KG1 (cell line): ENCODE results near the gene PBX2.

Experiments used
- DNase-seq: peaks from one replicate; lab custom pipeline; 2025; lab: John Stamatoyannopoulos, UW

The PBX2 gene

GRCh38 chr6:32174416-32174815 is 15.6 kb downstream of the PBX2 start:
- no peak for DNase-seq

DNA sequence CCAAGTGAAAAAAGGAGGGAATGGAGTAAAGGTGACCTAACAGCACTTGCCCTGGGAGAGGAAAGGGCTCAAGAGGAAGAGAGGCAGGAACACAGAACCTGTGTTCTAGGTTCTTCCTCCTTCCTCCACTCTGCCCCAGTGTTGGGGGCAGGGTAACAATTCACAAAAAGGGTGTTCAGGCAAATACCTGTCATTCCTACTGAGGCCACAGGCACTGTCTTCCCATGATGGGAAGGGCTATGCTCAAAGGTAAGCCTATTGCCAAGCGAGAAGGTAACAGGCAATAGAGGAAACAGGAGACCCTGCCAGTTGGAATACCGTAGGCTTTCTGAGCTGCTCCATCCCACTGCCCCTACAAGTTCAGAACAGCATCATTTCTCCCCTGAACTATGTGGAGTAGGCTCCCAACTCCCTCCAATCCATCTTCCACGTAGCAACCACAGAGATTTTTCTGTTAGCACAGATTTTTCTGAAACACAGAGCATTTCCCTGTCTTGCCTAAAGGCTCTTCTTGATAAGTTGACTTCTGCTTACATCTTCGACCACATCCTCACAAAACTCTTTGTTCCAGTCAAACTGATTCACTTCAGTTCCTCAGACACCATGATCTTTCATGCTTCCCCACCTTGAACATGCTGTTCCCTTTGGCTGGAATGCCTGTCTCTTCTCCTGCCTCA is 16.8 kb downstream of the PBX2 start:
- no peak for DNase-seq

DNA sequence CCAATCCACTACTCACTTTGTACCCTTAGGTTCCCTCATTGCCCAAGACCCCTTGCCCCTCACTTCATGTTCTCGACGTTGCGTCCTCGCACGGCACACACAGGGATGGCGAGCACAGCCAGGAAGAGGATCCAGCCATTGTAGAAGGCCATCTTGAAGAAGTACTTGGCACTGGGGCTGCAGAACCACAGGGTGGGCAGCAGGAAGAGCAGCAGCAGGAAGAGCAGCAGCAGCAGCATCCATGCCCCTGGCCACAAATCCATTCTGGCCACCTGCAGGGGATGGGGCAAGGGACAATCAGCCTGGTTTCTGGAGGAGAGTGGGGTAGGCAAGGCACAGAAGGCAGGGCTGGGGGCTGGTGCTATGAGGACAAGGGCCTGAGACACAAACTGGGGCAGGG is 18.8 kb downstream of the PBX2 start:
- no peak for DNase-seq

GRCh38 chr6:32170294-32170693 is 19.7 kb downstream of the PBX2 start:
- DNase-seq = no peak

GRCh38 chr6:32168807-32169591 is 21.0 kb downstream of the PBX2 start:
- no peak for DNase-seq

DNA sequence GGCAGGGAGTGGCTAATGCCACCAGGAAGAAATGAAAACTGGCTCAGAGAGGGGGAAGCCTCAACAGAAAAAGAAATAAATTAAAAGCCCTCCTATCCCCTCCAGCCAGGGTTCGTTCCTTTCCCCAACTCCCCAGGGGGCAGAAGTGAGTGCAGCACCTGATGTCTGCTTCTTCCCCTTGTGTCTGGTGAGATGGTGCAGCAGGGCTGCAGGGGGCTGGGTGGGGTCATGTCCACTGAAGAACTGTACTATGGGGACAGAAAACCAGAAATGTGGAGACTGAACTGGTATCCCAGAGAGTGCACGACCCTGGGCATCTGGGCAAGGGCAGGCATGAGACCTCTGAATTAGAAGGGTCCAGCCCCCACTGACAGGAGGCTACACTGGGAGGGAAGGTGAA is 21.7 kb downstream of the PBX2 start:
- no peak for DNase-seq

DNA sequence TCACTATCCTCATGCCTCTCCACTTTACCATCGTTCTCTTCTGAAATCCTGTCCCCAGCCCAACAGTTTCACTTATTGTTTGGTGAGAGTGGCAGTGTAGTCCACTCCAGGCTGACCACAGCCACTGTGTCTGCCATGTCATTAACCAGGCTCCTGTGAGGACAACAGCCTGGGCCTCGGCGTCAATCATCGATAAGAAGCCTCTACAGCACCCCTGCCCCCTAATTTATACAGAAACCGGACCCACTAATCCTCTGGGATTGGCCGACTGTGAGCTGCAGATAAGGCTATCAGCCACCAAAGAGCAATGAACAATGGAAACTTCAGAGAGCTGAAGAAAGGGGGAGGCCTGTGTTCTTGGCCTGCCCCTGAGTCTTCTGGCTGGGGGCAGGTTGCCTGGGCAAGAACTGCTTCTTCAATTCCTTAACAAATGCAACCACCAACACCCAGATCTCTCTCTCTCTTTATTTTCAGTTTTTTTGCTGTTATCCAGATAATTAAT is 22.2 kb downstream of the PBX2 start:
- no peak for DNase-seq

GRCh38 chr6:32167154-32167760 is 22.7 kb downstream of the PBX2 start:
- DNase-seq = no peak

DNA sequence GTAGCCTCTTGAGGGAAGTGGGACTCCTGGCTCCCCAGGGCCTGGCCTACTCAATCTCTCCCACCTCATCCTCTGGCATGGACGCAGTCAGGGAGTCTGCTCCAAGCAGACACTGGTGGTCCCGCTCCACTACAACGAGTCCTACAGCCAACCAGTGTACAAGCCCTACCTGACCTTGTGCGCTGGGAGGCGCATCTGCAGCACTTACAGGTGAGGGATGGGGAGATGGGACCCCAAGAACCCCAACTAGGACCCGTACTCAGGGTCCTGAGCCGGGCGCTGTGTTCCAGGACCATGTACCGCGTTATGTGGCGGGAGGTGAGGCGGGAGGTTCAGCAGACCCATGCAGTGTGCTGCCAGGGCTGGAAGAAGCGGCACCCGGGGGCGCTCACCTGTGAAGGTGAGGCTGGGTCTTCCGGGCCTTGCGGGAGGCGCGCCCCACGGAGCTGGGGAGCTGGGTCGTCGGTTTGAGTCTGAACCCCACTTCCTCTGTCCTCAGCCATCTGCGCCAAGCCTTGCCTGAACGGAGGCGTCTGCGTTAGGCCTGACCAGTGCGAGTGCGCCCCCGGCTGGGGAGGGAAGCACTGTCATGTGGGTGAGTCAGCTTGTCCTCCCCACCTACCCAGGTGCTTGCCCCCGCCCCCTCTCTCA is 23.5 kb downstream of the PBX2 start:
- no peak for DNase-seq

GRCh38 chr6:32164295-32164694 is 25.7 kb downstream of the PBX2 start, which contains the start of gene EGFL8:
Gene EGFL8, plus strand, starts transcription at chr6:32164595. Its CDS starts 1,571 bp downstream, at chr6:32166166.
- DNase-seq = no peak

DNA sequence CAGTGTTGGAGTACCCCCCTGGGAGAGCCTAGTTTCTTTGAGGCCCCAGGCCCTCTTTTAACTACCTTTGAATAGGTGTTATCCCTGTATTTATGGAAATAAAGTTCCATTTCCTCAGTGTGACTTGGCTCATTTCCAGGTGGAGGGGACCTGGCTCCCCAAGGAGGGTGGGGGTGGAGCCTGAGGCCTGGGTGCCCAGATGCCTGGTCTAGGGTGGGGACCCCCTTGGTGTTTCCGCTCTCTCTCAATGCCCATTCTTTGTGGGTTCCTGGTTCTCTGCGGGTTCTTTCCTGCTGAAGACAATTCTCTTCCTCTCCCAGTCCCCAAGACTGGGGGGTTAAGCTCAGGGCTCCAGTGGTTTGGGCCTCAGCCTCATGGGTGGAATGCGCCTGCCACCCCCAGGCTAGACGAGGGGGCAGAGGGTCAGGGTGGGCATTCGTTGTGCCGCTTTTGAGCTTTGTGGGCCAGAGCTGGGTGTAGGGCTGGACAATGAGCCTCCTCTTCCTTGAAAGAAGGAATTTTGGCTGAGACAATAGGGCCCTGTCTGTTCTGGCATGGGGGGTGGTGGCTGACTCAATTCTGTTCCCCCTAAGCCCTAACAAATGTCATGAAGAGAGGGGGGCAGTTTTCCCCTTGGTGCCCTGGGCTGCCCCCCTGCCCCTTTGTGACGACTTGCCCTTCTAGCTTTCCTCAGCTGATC is 26.3 kb downstream of the PBX2 start:
- DNase-seq = no peak

- DNase-seq = no peak
Observed at GRCh38 chr6:32158052-32158451, 31.9 kb downstream of the PBX2 start.

DNA sequence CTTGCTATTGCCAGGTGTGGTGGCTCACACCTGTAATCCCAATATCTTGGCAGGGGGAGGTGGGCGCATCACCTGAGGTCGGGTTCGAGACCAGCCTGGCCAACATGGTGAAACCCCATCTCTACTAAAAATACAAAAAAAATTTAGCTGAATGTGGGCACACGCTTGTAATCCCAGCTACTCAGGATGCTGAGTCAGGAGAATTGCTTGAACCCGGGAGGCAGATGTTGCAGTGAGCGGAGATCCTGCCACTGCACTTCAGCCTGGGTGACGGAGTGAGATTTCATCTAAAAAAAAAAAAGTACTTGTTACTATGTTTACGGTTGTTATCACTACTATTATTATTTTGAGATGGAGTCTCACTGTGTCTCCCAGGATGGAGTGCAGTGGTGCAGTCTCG is 33.1 kb downstream of the PBX2 start:
- DNase-seq = no peak

GRCh38 chr6:32154514-32155161 is 35.4 kb downstream of the PBX2 start:
- DNase-seq = peak; percentile 32

DNA sequence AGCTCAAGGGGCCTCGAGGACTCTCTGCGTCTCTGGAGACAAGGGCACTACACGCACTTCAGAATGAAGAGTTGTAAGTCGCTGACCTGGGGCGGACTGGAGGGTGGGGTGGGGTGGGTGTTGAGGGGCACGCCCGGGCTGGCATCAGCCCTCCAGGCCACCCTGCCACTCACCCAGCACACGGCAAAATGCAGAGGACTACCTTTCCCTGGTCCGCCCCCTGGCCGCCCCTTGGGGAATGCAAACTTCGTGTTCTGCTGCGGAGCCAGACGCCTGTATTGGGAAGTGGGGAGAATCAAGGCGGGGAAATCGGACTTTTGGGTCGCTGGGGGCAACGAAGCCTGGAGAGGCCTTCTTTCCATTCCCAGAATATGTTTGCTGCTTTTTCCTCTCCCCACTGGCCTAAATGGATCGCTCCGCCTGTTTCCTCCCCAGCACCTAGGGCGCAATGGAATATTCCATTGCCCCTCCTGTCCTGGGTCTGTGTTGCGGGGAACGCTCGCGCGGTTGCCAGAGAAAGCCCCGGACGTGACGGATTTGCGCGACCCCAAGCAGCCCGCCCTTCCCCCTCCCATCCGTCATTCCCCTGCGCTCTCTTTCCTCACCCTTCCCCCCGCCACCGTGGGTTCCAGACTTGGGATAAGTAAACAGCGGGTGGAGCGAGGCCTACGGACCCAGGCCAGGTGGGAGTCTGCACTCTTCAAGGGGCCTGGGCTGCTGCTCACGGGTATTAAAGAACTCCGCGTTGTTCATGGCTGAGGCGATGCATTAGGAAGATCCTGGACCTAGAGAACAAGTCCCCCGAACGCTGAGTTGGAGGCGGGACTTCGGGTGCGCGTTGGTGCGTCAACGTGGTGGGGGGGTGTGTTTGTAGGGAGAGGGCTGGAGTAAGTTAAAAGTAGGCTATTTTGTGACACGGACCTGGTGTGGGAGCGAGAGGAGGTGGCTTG is 36.2 kb downstream of the PBX2 start, which contains the start of gene PPT2:
TSS of gene PPT2 (plus strand) at position 578 of the 950 bp plus-strand sequence. CDS start 454 bp downstream, outside the sequence.
- peak; percentile 56 for DNase-seq

DNA sequence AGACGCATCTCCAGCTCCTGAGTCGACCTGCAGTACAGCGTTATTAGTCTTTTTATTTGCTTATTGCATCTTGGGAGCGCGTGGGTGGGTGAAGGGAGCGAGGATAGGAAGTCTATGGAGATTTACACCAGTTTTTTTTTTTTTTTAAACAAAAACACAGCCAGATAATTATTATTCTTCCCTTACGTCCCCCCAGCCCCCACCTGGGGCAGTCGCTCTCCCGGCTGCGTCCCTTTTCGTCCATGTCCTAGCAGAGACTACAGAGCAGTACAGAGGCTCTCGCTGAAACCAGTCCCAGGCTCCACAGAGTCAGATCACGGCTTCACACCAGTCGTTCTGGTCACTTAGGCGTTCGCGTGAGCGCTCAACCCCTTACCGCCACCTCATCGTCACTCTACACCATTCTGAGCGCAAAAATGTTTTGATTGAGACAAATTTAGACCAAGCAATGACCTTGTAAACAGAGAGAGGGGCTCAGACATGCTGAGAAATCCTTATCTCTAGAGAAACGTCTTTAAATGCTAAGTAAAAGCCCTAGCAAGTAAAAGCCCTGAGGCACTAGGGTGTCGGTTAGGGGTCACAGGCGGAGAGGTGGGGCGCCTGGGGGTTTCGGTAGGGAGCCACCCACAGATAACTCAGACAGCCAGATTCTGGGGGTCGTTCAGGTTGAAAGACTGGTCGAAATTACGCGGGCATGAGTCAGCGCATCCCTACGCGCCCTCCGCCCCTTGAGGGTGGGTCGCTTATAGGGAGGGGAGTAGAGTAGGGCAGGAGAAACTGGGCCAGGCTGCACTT is 37.0 kb downstream of the PBX2 start:
- no peak for DNase-seq

- no peak for DNase-seq
Observed at GRCh38 chr6:32151863-32152768, 37.9 kb downstream of the PBX2 start, which contains the start of gene PRRT1. Gene PRRT1, minus strand, starts transcription at chr6:32151939. Its CDS starts 112 bp downstream, at chr6:32151827.
